ENCODE measurements around the gene ADCK1. TPM values are rescaled to one million over a fixed set of nuclear protein-coding genes. Genes with fewer than 3 reads are reported as not detected.
"Not testable (repeated sequence)": the region's sequence is repeated elsewhere in the genome, so short reads cannot be mapped to it uniquely, and the experiment has no call there.

Gene ADCK1
- total RNA-seq, 1 experiment from 2014 or later: 8.3 TPM

GRCh38 chr14:77914073-77914721, 114.3 kb downstream of the ADCK1 start:
- H3K4me1 ChIP-seq (ENCODE audit: insufficient read depth, low read length, poor library complexity, severe bottlenecking): no peaks in the 10 kb centered on the region
- ChIA-PET CTCF (no interaction called here), POLR2A (ENCODE audit: low non-redundant PET) (no interaction called here)
- H3K27me3 ChIP-seq (replicated peaks; ENCODE audit: insufficient read depth, low read depth, low read length, poor library complexity): no peaks in the 10 kb centered on the region
- no TSS peak for BruUV-seq (replicated peaks)
- no peak overlapping the region for H3K4me3 ChIP-seq (ENCODE audit: low read depth, low read length, poor library complexity, severe bottlenecking)
- TF ChIP-seq CTCF (conservative IDR thresholded peaks at IDR 0.05; ENCODE audit: low read depth, low read length) (no peak), EZH2 (IDR thresholded peaks at IDR 0.05; ENCODE audit: borderline replicate concordance, low read depth, low read length, poor library complexity, severe bottlenecking) (no peak)
- H3K9me3 ChIP-seq (ENCODE audit: low read depth, low read length, poor library complexity, severe bottlenecking): no peaks in the 10 kb centered on the region
- no peaks in the 10 kb centered on the region for H3K36me3 ChIP-seq (ENCODE audit: insufficient read depth, low read length, poor library complexity, severe bottlenecking)
- intact Hi-C loops (cut with micrococcal nuclease; ENCODE audit: unreplicated experiment): no loop called here
- DNase-seq (ENCODE audit: low spot score): no peak
- no peak overlapping the region for H3K27ac ChIP-seq (ENCODE audit: low read depth, low read length, poor library complexity, severe bottlenecking)

GRCh38 chr14:77915390-77915789, 115.5 kb downstream of the ADCK1 start:
- BruUV-seq (replicated peaks); POLR2A ChIA-PET (ENCODE audit: low non-redundant PET); H3K4me3 ChIP-seq (ENCODE audit: low read depth, low read length, poor library complexity, severe bottlenecking); intact Hi-C loops (cut with micrococcal nuclease; ENCODE audit: unreplicated experiment); CTCF ChIA-PET; H3K36me3 ChIP-seq (ENCODE audit: insufficient read depth, low read length, poor library complexity, severe bottlenecking); H3K4me1 ChIP-seq (ENCODE audit: insufficient read depth, low read length, poor library complexity, severe bottlenecking); H3K27me3 ChIP-seq (replicated peaks; ENCODE audit: insufficient read depth, low read depth, low read length, poor library complexity); H3K27ac ChIP-seq (ENCODE audit: low read depth, low read length, poor library complexity, severe bottlenecking); H3K9me3 ChIP-seq (ENCODE audit: low read depth, low read length, poor library complexity, severe bottlenecking); DNase-seq (ENCODE audit: low spot score): not testable (repeated sequence)

GRCh38 chr14:77917491-77918201, 117.7 kb downstream of the ADCK1 start:
- Histone ChIP-seq H3K4me3 (ENCODE audit: low read depth, low read length, poor library complexity, severe bottlenecking) (no peak overlapping the region), H3K27me3 (replicated peaks; ENCODE audit: insufficient read depth, low read depth, low read length, poor library complexity) (no peaks in the 10 kb centered on the region), H3K9me3 (ENCODE audit: low read depth, low read length, poor library complexity, severe bottlenecking) (no peaks in the 10 kb centered on the region), H3K4me1 (ENCODE audit: insufficient read depth, low read length, poor library complexity, severe bottlenecking) (no peaks in the 10 kb centered on the region), H3K36me3 (ENCODE audit: insufficient read depth, low read length, poor library complexity, severe bottlenecking) (no peaks in the 10 kb centered on the region), H3K27ac (ENCODE audit: low read depth, low read length, poor library complexity, severe bottlenecking) (no peak overlapping the region)
- CTCF ChIA-PET: no interaction called here
- DNase-seq (ENCODE audit: low spot score): peak; percentile 5
- intact Hi-C loops (cut with micrococcal nuclease; ENCODE audit: unreplicated experiment): no loop called here
- POLR2A ChIA-PET (ENCODE audit: low non-redundant PET): no interaction called here
- no TSS peak for BruUV-seq (replicated peaks)
- TF ChIP-seq EZH2 (IDR thresholded peaks at IDR 0.05; ENCODE audit: borderline replicate concordance, low read depth, low read length, poor library complexity, severe bottlenecking) (no peak), CTCF (conservative IDR thresholded peaks at IDR 0.05; ENCODE audit: low read depth, low read length) (no peak)

- POLR2A ChIA-PET (ENCODE audit: low non-redundant PET): no interaction called here
- TF ChIP-seq EZH2 (IDR thresholded peaks at IDR 0.05; ENCODE audit: borderline replicate concordance, low read depth, low read length, poor library complexity, severe bottlenecking) (no peak), CTCF (conservative IDR thresholded peaks at IDR 0.05; ENCODE audit: low read depth, low read length) (no peak)
Measured at GRCh38 chr14:77918448-77918847, 118.5 kb downstream of the ADCK1 start.

More at GRCh38 chr14:77918448-77918847, 118.5 kb downstream of the ADCK1 start:
- no peaks in the 10 kb centered on the region for H3K9me3 ChIP-seq (ENCODE audit: low read depth, low read length, poor library complexity, severe bottlenecking)
- no peaks in the 10 kb centered on the region for H3K27me3 ChIP-seq (replicated peaks; ENCODE audit: insufficient read depth, low read depth, low read length, poor library complexity)
- H3K27ac ChIP-seq (ENCODE audit: low read depth, low read length, poor library complexity, severe bottlenecking): no peak overlapping the region
- intact Hi-C loops (cut with micrococcal nuclease; ENCODE audit: unreplicated experiment): no loop called here
- H3K4me1 ChIP-seq (ENCODE audit: insufficient read depth, low read length, poor library complexity, severe bottlenecking): no peaks in the 10 kb centered on the region
- H3K36me3 ChIP-seq (ENCODE audit: insufficient read depth, low read length, poor library complexity, severe bottlenecking): no peaks in the 10 kb centered on the region
- CTCF ChIA-PET: no interaction called here
- no TSS peak for BruUV-seq (replicated peaks)
- H3K4me3 ChIP-seq (ENCODE audit: low read depth, low read length, poor library complexity, severe bottlenecking): no peak overlapping the region
- DNase-seq (ENCODE audit: low spot score): no peak

Data from A673 (cell line).